Left lobe of liver (tissue), 2 donors: ENCODE results near the gene ANKRD11. TPM values are rescaled to one million over a fixed set of nuclear protein-coding genes. Genes with fewer than 3 reads are reported as not detected.
"Not testable (repeated sequence)": the region's sequence is repeated elsewhere in the genome, so short reads cannot be mapped to it uniquely, and the experiment has no call there.

Source experiments
- ATAC-seq: fragments of 200-7000 bp; cut with Tn5 transposase; one replicate; pipeline ENCODE4 v1.9.1; 2020; ENCODE audit warnings: mild to moderate bottlenecking, moderate library complexity
- DNase-seq: peaks from one replicate; pipeline ENCODE4 v3.0.0-alpha.2; 2020; ENCODE audit warnings: low spot score
- total RNA-seq: library from RNA; stranded (reverse); gene quantifications from one replicate; pipeline ENCODE4 v1.2.1, GENCODE V29; 2021
- donor health status: DM: no; HTN: no; CAD: no; lungs with moderate emphysema.
- donor health status: DM: no; HTN: yes; CAD: no.

The ANKRD11 gene
- total RNA-seq, 1 donor from 2014 or later, result 50.7 TPM

GRCh38 chr16:89454378-89455125, 35.8 kb downstream of the ANKRD11 start:
- not testable (repeated sequence) for DNase-seq, ATAC-seq

GRCh38 chr16:89453501-89454321, 36.6 kb downstream of the ANKRD11 start:
- no peak for DNase-seq
- ATAC-seq, result peak; percentile 52

GRCh38 chr16:89452925-89453324, 37.4 kb downstream of the ANKRD11 start:
- ATAC-seq, result no peak

GRCh38 chr16:89452241-89452640, 38.1 kb downstream of the ANKRD11 start:
- DNase-seq (no peak), ATAC-seq (no peak)

More at GRCh38 chr16:89452925-89453324, 37.4 kb downstream of the ANKRD11 start:
- no peak for DNase-seq

- DNase-seq (no peak), ATAC-seq (no peak)
These were observed 39.8 kb downstream of the ANKRD11 start for GRCh38 chr16:89450537-89450936.

- ATAC-seq (no peak), DNase-seq (no peak)
These were observed 40.5 kb downstream of the ANKRD11 start for GRCh38 chr16:89449726-89450335.

GRCh38 chr16:89448656-89449055, 41.7 kb downstream of the ANKRD11 start:
- DNase-seq (peak; percentile 72), ATAC-seq (peak; percentile 73)

- ATAC-seq (no peak), DNase-seq (no peak)
These were observed 43.4 kb downstream of the ANKRD11 start for GRCh38 chr16:89446975-89447293.

GRCh38 chr16:89446136-89446974, 44.0 kb downstream of the ANKRD11 start:
- DNase-seq, result no peak
- ATAC-seq, result peak; percentile 22

GRCh38 chr16:89445166-89445565, 45.2 kb downstream of the ANKRD11 start:
- DNase-seq, result no peak
- ATAC-seq, result no peak

- no peak for DNase-seq
- ATAC-seq, result no peak
These were observed 45.6 kb downstream of the ANKRD11 start for GRCh38 chr16:89444728-89445127.

- no peak for DNase-seq
- ATAC-seq, result peak; percentile 15
These were observed 46.1 kb downstream of the ANKRD11 start for GRCh38 chr16:89444151-89444723.

- ATAC-seq, result peak; percentile 30
- DNase-seq, result no peak
These were observed 46.7 kb downstream of the ANKRD11 start for GRCh38 chr16:89443727-89444084.

GRCh38 chr16:89442990-89443726, 47.2 kb downstream of the ANKRD11 start:
- peak; percentile 45 for ATAC-seq

GRCh38 chr16:89442588-89442987, 47.8 kb downstream of the ANKRD11 start:
- no peak for DNase-seq
- ATAC-seq, result peak; percentile 15

More at GRCh38 chr16:89442990-89443726, 47.2 kb downstream of the ANKRD11 start:
- DNase-seq, result no peak

GRCh38 chr16:89439659-89440058, 50.7 kb downstream of the ANKRD11 start:
- no peak for ATAC-seq
- DNase-seq, result no peak

- ATAC-seq (no peak), DNase-seq (no peak)
These were observed 52.4 kb downstream of the ANKRD11 start for GRCh38 chr16:89437991-89438390.

- DNase-seq, result no peak
- no peak for ATAC-seq
These were observed 52.9 kb downstream of the ANKRD11 start for GRCh38 chr16:89437251-89437987.

GRCh38 chr16:89436366-89436765, 54.0 kb downstream of the ANKRD11 start:
- no peak for ATAC-seq
- DNase-seq, result no peak
